ENCODE results near the gene TSPOAP1. TPM values are rescaled to one million over a fixed set of nuclear protein-coding genes. Genes with fewer than 3 reads are reported as not detected.

The TSPOAP1 gene
- total RNA-seq, 3 donors from 2014 or later = 5.3 to 27.7 (median 8.3) TPM

DNA sequence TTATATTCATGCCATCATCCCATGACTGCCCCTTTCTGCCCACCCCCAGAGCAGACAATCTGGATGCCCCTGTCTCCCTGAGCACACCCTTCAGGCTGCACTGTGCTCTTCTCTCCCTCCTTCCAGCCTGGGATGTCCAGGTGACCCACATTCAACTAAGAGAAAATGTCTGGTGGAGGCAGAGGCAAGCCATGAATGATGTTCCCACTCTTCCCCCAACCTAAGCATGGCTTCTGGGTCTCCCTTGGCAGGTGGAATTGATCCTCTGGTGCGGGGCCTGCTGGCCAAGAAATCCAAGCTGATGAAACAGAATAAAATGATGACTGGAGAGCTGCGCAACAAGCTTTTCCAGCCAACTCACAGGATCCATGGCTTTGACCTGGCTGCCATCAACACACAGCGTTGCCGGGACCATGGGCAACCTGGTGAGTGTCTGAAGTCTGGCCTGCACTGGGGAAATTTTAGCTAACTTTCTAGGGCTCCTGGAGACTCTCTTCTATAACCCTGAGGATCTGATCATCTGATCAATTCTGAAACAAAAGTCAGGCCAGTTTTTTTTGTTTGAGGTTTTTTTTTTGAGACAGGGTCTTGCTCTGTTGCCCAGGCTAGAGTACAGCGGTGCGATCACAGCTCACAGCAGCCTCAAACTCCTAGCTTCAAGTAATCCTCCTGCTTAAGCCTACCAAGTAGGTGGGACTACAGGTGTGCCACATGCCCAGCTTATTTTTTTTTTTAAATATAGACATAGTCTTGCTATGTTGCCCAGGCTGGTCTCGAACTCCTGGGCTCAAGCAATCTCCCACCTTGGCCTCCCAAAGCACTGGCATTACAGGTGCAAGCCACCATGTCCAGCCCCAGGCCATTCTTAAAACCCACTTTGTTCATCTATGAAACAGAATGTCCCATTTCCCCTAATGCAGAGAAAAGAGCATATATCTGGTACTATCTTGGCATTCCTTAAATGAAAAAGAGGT, 62.4 kb downstream of the TSPOAP1 start:
- intact Hi-C loops (cut with DNase I, micrococcal nuclease) = no loop called here
- no peaks in the 10 kb centered on the region for H3K9me3 ChIP-seq
- no peak for ATAC-seq
- no peak overlapping the region for H3K4me3 ChIP-seq
- no peaks in the 10 kb centered on the region for H3K36me3 ChIP-seq (ENCODE audit: low read depth)
- no peak for DNase-seq
- TF ChIP-seq, protein P1, sequence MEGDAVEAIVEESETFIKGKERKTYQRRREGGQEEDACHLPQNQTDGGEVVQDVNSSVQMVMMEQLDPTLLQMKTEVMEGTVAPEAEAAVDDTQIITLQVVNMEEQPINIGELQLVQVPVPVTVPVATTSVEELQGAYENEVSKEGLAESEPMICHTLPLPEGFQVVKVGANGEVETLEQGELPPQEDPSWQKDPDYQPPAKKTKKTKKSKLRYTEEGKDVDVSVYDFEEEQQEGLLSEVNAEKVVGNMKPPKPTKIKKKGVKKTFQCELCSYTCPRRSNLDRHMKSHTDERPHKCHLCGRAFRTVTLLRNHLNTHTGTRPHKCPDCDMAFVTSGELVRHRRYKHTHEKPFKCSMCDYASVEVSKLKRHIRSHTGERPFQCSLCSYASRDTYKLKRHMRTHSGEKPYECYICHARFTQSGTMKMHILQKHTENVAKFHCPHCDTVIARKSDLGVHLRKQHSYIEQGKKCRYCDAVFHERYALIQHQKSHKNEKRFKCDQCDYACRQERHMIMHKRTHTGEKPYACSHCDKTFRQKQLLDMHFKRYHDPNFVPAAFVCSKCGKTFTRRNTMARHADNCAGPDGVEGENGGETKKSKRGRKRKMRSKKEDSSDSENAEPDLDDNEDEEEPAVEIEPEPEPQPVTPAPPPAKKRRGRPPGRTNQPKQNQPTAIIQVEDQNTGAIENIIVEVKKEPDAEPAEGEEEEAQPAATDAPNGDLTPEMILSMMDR (IDR thresholded peaks at IDR 0.05) = no peak
- no peaks in the 10 kb centered on the region for H3K4me1 ChIP-seq (ENCODE audit: low read depth)

GRCh38 chr17:58265271-58265670, 63.3 kb downstream of the TSPOAP1 start:
- ATAC-seq (no peak), DNase-seq (no peak)
- TF ChIP-seq, protein P1 (IDR thresholded peaks at IDR 0.05) = no peak
- Histone ChIP-seq H3K4me1 (ENCODE audit: low read depth) (no peaks in the 10 kb centered on the region), H3K4me3 (no peak overlapping the region), H3K9me3 (no peaks in the 10 kb centered on the region), H3K36me3 (ENCODE audit: low read depth) (no peaks in the 10 kb centered on the region)
- intact Hi-C loops (cut with DNase I, micrococcal nuclease) = no loop called here

GRCh38 chr17:58264407-58265103, 64.0 kb downstream of the TSPOAP1 start:
- ATAC-seq = no peak
- no peak overlapping the region for H3K4me3 ChIP-seq
- no peaks in the 10 kb centered on the region for H3K4me1 ChIP-seq (ENCODE audit: low read depth)
- H3K9me3 ChIP-seq = no peaks in the 10 kb centered on the region
- DNase-seq = no peak
- TF ChIP-seq, protein P1 (IDR thresholded peaks at IDR 0.05) = no peak
- no peaks in the 10 kb centered on the region for H3K36me3 ChIP-seq (ENCODE audit: low read depth)
- intact Hi-C loops (cut with DNase I, micrococcal nuclease) = no loop called here

- DNase-seq (no peak), ATAC-seq (no peak)
- H3K4me1 ChIP-seq (ENCODE audit: low read depth) = no peaks in the 10 kb centered on the region
- intact Hi-C loops (cut with DNase I, micrococcal nuclease) = no loop called here
- H3K9me3 ChIP-seq = no peaks in the 10 kb centered on the region
- TF ChIP-seq, protein P1 (IDR thresholded peaks at IDR 0.05) = no peak
- H3K4me3 ChIP-seq = no peak overlapping the region
- no peaks in the 10 kb centered on the region for H3K36me3 ChIP-seq (ENCODE audit: low read depth)
Observed at GRCh38 chr17:58263773-58264172, 64.8 kb downstream of the TSPOAP1 start.

GRCh38 chr17:58262149-58262548, 66.4 kb downstream of the TSPOAP1 start:
- DNase-seq = no peak
- Histone ChIP-seq H3K36me3 (ENCODE audit: low read depth) (no peaks in the 10 kb centered on the region), H3K4me1 (ENCODE audit: low read depth) (no peaks in the 10 kb centered on the region), H3K9me3 (no peaks in the 10 kb centered on the region), H3K4me3 (no peak overlapping the region)
- TF ChIP-seq, protein P1 (IDR thresholded peaks at IDR 0.05) = no peak
- no peak for ATAC-seq
- intact Hi-C loops (cut with DNase I, micrococcal nuclease) = no loop called here

All from mucosa of descending colon (tissue), 3 donors.